H9 (cell line): ENCODE measurements around the gene GMNN. TPM values are rescaled to one million over a fixed set of nuclear protein-coding genes. Genes with fewer than 3 reads are reported as not detected.

Source experiments
- DNase-seq: peaks from one replicate; pipeline ENCODE4 v3.0.0-alpha.2; 2017
- H2AFZ ChIP-seq: one replicate; pipeline ENCODE4 v1.6.1; 2013; ENCODE audit warnings: mild to moderate bottlenecking, low read length, control low read depth, moderate library complexity
- H2AK5ac ChIP-seq: 2 replicates; pipeline ENCODE4 v1.6.1; 2013; ENCODE audit warnings: low read length, control low read depth, mixed read lengths; ENCODE audit not compliant: insufficient read length
- H2BK120ac ChIP-seq: one replicate; pipeline ENCODE4 v1.6.1; 2013; ENCODE audit warnings: low read depth, mild to moderate bottlenecking, low read length, control low read depth, inconsistent platforms; ENCODE audit not compliant: poor library complexity, severe bottlenecking
- H2BK12ac ChIP-seq: 2 replicates; pipeline ENCODE4 v1.6.1; 2013; ENCODE audit warnings: low read length, control low read depth, mixed read lengths, low read depth; ENCODE audit not compliant: insufficient read length
- H2BK15ac ChIP-seq: 2 replicates; pipeline ENCODE4 v1.6.1; 2013; ENCODE audit warnings: low read depth, low read length, control low read depth
- H2BK20ac ChIP-seq: one replicate; pipeline ENCODE4 v1.6.1; 2013; ENCODE audit warnings: low read depth, mild to moderate bottlenecking, low read length, control low read depth, inconsistent platforms; ENCODE audit not compliant: poor library complexity, severe bottlenecking
- H2BK5ac ChIP-seq: 2 replicates; pipeline ENCODE4 v1.6.1; 2013; ENCODE audit warnings: low read length, control low read depth, mixed read lengths; ENCODE audit not compliant: insufficient read length
- H3K14ac ChIP-seq: 2 replicates; pipeline ENCODE4 v1.6.1; 2013; ENCODE audit warnings: low read length, control low read depth; ENCODE audit not compliant: insufficient read depth
- H3K18ac ChIP-seq: 2 replicates; pipeline ENCODE4 v1.6.1; 2013; ENCODE audit warnings: low read depth, mild to moderate bottlenecking, mixed read lengths, low read length, control low read depth; ENCODE audit not compliant: insufficient read length
- H3K23ac ChIP-seq: 2 replicates; pipeline ENCODE4 v1.6.1; 2013; ENCODE audit warnings: low read length, control low read depth, mixed read lengths, low read depth; ENCODE audit not compliant: insufficient read length
- H3K23me2 ChIP-seq: 2 replicates; pipeline ENCODE4 v1.6.1; 2013; ENCODE audit warnings: low read depth, mild to moderate bottlenecking, mixed read lengths, low read length, control low read depth; ENCODE audit not compliant: insufficient read length, poor library complexity, severe bottlenecking
- H3K27ac ChIP-seq: 2 replicates; pipeline ENCODE4 v1.5.1; 2013; ENCODE audit warnings: low read length, control low read depth, mixed read lengths, low read depth; ENCODE audit not compliant: insufficient read length
- H3K27me3 ChIP-seq: 2 replicates; pipeline ENCODE4 v1.6.1; 2013; ENCODE audit warnings: low read length, control low read depth, inconsistent platforms; ENCODE audit not compliant: insufficient read depth
- H3K4ac ChIP-seq: 2 replicates; pipeline ENCODE4 v1.6.1; 2013; ENCODE audit warnings: low read depth, mild to moderate bottlenecking, control low read depth, inconsistent platforms, low read length, moderate library complexity
- H3K4me1 ChIP-seq: 2 replicates; pipeline ENCODE4 v1.6.1; 2013; ENCODE audit warnings: low read length, control low read depth, inconsistent platforms; ENCODE audit not compliant: insufficient read depth
- H3K4me2 ChIP-seq: 2 replicates; pipeline ENCODE4 v1.6.1; 2013; ENCODE audit warnings: low read length, control low read depth, mixed read lengths; ENCODE audit not compliant: insufficient read length, insufficient read depth
- H3K56ac ChIP-seq: 2 replicates; pipeline ENCODE4 v1.6.1; 2013; ENCODE audit warnings: low read depth, mild to moderate bottlenecking, mixed read lengths, low read length, control low read depth; ENCODE audit not compliant: insufficient read length
- H3K79me1 ChIP-seq: 2 replicates; pipeline ENCODE4 v1.6.1; 2013; ENCODE audit warnings: low read depth, mild to moderate bottlenecking, moderate library complexity, low read length, control low read depth, inconsistent platforms; ENCODE audit not compliant: insufficient read depth, poor library complexity, severe bottlenecking
- H3K79me2 ChIP-seq: 2 replicates; pipeline ENCODE4 v1.6.1; 2013; ENCODE audit warnings: low read length, control low read depth, inconsistent platforms; ENCODE audit not compliant: insufficient read depth
- H3K9ac ChIP-seq: 2 replicates; pipeline ENCODE4 v1.6.1; 2013; ENCODE audit warnings: low read length, control low read depth, mixed read lengths; ENCODE audit not compliant: insufficient read length; ENCODE audit errors: extremely low read depth
- H3K9me3 ChIP-seq: one replicate; pipeline ENCODE4 v1.6.1; 2013; ENCODE audit warnings: low read depth, low read length, inconsistent platforms; ENCODE audit not compliant: control insufficient read depth
- H3T11ph ChIP-seq: one replicate; pipeline ENCODE4 v1.6.1; 2013; ENCODE audit warnings: mild to moderate bottlenecking, low read length, control low read depth, inconsistent platforms
- H4K20me1 ChIP-seq: one replicate; pipeline ENCODE4 v1.6.1; 2013; ENCODE audit not compliant: control insufficient read depth, insufficient read length, insufficient read depth
- H4K5ac ChIP-seq: 2 replicates; pipeline ENCODE4 v1.6.1; 2013; ENCODE audit warnings: low read depth, mild to moderate bottlenecking, mixed read lengths, low read length, control low read depth; ENCODE audit not compliant: insufficient read length
- H4K8ac ChIP-seq: replicated peaks from 2 replicates; pipeline ENCODE4 v1.6.1; 2013; ENCODE audit warnings: low read length, control low read depth, mixed read lengths, low read depth; ENCODE audit not compliant: insufficient read length
- H4K91ac ChIP-seq: 2 replicates; pipeline ENCODE4 v1.6.1; 2013; ENCODE audit warnings: low read depth, mild to moderate bottlenecking, moderate library complexity, mixed read lengths, low read length, control low read depth; ENCODE audit not compliant: insufficient read length
- H3K27ac Mint-ChIP-seq, 3 experiments: 2 replicates in 2 of 3; 3 replicates in 1 of 3; pipeline ENCODE4 v1.8.0; 2020 to 2021; ENCODE audit warnings: mixed read lengths in 3 of 3, mild to moderate bottlenecking in 1 of 3, moderate library complexity in 1 of 3
- H3K27me3 Mint-ChIP-seq: 2 replicates; pipeline ENCODE4 v1.8.0; 2021; ENCODE audit warnings: low read depth, mild to moderate bottlenecking, moderate library complexity, mixed read lengths
- H3K36me3 Mint-ChIP-seq, 3 experiments: 2 replicates in 2 of 3; 3 replicates in 1 of 3; pipeline ENCODE4 v1.8.0; 2020 to 2021; ENCODE audit warnings: low read depth in 3 of 3, mixed read lengths in 3 of 3; ENCODE audit not compliant: insufficient read depth in 1 of 3
- H3K4me1 Mint-ChIP-seq, 2 experiments: 2 replicates each; pipeline ENCODE4 v1.8.0; 2020; ENCODE audit warnings: mixed read lengths in 2 of 2
- H3K4me3 Mint-ChIP-seq, 2 experiments: 2 replicates in 1 of 2; 3 replicates in 1 of 2; pipeline ENCODE4 v1.8.0; 2020 to 2021; ENCODE audit warnings: mild to moderate bottlenecking in 2 of 2, mixed read lengths in 2 of 2, moderate library complexity in 1 of 2
- H3K9me3 Mint-ChIP-seq, 2 experiments: 2 replicates in 1 of 2; 3 replicates in 1 of 2; pipeline ENCODE4 v1.8.0; 2020; ENCODE audit warnings: mild to moderate bottlenecking in 2 of 2, mixed read lengths in 2 of 2, moderate library complexity in 1 of 2
- WGBS: extraction: QIAGEN DNeasy Blood & Tissue Kit; methylation state at CpG from one replicate; pipeline ENCODE4 v1.1.7; 2013; ENCODE audit warnings: missing lambda C conversion rate, low lambda C conversion rate, mixed read lengths; ENCODE audit not compliant: insufficient read length; ENCODE audit errors: extremely low coverage; 5-methylcytosine and 5-hydroxymethylcytosine counted together
- total RNA-seq: library from RNA; stranded (reverse); gene quantifications from 2 replicates; pipeline ENCODE4 v1.2.1, GENCODE V29; 2021
- TF ChIP-seq, protein P1 (sequence below): fragments of 200-600 bp; sonication (generic); conservative IDR thresholded peaks from 3 replicates; pipeline ENCODE4 v1.8.0; 2021; ENCODE audit warnings: antibody characterized with exemption, mild to moderate bottlenecking

GMNN gene
- total RNA-seq, 1 experiment from 2014 or later = 106 TPM

DNA sequence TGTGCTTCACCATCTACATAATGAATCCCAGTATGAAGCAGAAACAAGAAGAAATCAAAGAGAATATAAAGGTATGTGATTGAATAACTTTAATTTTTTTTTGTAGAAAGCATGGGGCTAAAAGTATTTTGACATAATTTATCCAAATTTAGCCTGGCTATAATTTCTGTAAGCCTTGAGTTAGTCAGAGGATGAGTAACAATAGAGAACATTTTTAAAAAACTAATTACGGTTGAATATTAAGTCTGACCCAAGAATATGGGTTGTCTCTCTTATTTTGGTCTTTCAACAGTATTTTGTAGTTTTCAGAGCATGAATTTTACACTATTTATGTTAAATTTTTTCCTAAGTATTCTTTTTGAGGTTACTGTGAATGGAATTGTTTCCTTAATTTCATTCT is 2.5 kb downstream of the GMNN start:
- Histone ChIP-seq H3K27ac (no peak overlapping the region), H2BK12ac (no peak overlapping the region), H2BK15ac (no peak overlapping the region), H3K9me3 (no peaks in the 10 kb centered on the region), H3K23me2 (peaks cover 11% of the 10 kb centered on the region), H3K79me2 (peaks cover 20% of the 10 kb centered on the region; the same call in 1 of the 2 replicates), H4K20me1 (no peaks in the 10 kb centered on the region), H4K91ac (no peak overlapping the region), H3K14ac (no peak overlapping the region), H3K79me1 (peaks cover 3% of the 10 kb centered on the region), H3K9ac (no peak overlapping the region), H3K18ac (no peak overlapping the region), H3K23ac (no peak overlapping the region), H4K5ac (no peak overlapping the region), H2AK5ac (no peak overlapping the region), H3K4me1 (no peaks in the 10 kb centered on the region), H3T11ph (no peak overlapping the region), H3K4me2 (no peak overlapping the region), H3K56ac (no peak overlapping the region), H2BK20ac (no peak overlapping the region), H2BK120ac (no peak overlapping the region), H3K4ac (no peak overlapping the region), H4K8ac (no peak overlapping the region), H2AFZ (no peak overlapping the region), H3K27me3 (no peaks in the 10 kb centered on the region), H2BK5ac (no peak overlapping the region)
- Mint-ChIP-seq H3K27me3 (no peaks in the 10 kb centered on the region; the same call in 1 of the 2 replicates), H3K27ac (no peak overlapping the region), H3K4me1 (peaks cover 16% of the 10 kb centered on the region in 2 experiments), H3K9me3 (no peaks in the 10 kb centered on the region), H3K4me3 (peak overlapping the region; percentile 35 to 99; a peak in 4 of 5 replicates), H3K36me3 (peaks cover 12 to 50% (median 37%) of the 10 kb centered on the region in 3 experiments; a peak in 6 of 7 replicates)
- DNase-seq = no peak
- TF ChIP-seq, protein P1, sequence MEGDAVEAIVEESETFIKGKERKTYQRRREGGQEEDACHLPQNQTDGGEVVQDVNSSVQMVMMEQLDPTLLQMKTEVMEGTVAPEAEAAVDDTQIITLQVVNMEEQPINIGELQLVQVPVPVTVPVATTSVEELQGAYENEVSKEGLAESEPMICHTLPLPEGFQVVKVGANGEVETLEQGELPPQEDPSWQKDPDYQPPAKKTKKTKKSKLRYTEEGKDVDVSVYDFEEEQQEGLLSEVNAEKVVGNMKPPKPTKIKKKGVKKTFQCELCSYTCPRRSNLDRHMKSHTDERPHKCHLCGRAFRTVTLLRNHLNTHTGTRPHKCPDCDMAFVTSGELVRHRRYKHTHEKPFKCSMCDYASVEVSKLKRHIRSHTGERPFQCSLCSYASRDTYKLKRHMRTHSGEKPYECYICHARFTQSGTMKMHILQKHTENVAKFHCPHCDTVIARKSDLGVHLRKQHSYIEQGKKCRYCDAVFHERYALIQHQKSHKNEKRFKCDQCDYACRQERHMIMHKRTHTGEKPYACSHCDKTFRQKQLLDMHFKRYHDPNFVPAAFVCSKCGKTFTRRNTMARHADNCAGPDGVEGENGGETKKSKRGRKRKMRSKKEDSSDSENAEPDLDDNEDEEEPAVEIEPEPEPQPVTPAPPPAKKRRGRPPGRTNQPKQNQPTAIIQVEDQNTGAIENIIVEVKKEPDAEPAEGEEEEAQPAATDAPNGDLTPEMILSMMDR = no peak
- WGBS = no CpG with 5 or more reads among the region's 1 CpG
